Stimulated activated CD8-positive, alpha-beta memory T cell treated with anti-CD3 and anti-CD28 coated beads, Interleukin-4, amount 100 ng/mL, for 24 hours (primary cell): ENCODE data around the gene RGS19.

Experiments used
- DNase-seq: peaks from one replicate; pipeline ENCODE4 v3.0.0-alpha.2; 2020; ENCODE audit warnings: low read depth

Gene RGS19

GRCh38 chr20:64107736-64108457 lies 28.6 kb upstream of the RGS19 start:
- DNase-seq = no peak

GRCh38 chr20:64106981-64107735 lies 27.8 kb upstream of the RGS19 start, which contains the start of gene NPBWR2:
TSS of gene NPBWR2 (minus strand) at chr20:64107565. CDS start at chr20:64106831, 734 bp downstream.
- no peak for DNase-seq

DNA sequence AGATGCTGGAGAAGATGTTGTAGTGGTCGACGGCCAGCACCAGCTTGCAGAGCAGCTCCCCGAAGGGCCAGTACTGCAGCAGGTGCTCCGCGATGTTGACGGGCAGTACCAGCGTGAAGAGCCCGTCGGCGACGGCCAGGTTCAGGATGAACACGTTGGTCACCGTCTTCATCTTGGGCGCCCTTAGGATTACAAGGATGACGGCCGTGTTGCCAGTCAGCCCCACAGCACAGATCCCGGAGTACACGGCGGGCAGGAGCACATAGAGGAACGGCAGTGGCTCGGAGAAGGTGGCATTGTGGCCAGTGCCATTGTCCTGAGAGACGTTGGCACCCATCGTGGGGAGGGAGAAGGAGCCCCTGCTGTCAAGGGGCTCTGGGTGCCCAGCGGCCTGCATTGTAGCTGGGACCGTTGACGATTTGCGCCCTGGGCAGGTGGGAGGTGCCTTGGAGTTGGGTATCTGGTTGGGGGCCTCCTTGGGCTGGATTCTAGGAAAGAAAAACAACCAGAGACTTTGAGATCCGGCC lies 27.2 kb upstream of the RGS19 start:
- DNase-seq = no peak

- DNase-seq = no peak
These were observed 26.6 kb upstream of the RGS19 start for GRCh38 chr20:64105846-64106434.

GRCh38 chr20:64104667-64105451 lies 25.5 kb upstream of the RGS19 start:
- DNase-seq = no peak

DNA sequence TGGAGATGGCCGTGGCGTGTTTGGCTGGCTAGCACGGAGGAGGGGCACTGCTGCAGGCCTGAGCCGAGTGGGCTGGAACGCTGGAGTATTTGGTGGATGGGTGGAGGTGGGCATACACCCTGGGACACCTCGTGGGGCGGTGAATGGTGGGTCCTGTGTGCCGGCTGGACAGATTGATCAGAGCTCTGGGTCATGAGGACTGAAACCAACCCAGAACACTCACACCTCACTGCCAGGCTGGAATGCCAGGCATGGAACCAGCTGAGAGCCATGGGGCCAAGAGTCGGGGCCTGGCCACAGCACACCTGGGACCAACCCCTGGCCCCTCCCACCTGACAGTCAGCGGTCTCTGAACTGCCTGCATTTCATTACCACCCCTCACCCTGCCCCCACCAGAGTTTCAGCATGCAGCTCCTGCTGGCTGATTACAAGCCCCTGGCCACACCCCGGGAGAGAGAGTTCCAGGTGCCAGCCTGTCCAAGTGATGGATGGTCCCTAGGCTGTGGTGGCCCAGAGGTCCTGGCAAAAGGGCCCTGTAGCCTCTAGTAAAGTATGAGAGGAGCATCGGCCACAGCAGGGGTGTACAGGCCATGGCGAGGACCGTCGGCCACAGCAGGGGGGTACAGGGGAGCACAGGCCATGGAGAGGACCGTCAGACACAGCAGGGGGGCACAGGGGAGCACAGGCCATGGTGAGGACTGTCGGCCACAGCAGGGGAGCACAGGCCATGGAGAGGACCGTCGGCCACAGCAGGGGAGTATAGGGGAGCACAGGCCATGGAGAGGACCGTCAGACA lies 24.8 kb upstream of the RGS19 start:
- DNase-seq = no peak

- no peak for DNase-seq
These were observed 23.5 kb upstream of the RGS19 start for GRCh38 chr20:64102647-64103354.

- DNase-seq = peak; percentile 52
These were observed 22.7 kb upstream of the RGS19 start for GRCh38 chr20:64101731-64102621.

GRCh38 chr20:64100946-64101688 lies 21.8 kb upstream of the RGS19 start:
- DNase-seq = no peak

DNA sequence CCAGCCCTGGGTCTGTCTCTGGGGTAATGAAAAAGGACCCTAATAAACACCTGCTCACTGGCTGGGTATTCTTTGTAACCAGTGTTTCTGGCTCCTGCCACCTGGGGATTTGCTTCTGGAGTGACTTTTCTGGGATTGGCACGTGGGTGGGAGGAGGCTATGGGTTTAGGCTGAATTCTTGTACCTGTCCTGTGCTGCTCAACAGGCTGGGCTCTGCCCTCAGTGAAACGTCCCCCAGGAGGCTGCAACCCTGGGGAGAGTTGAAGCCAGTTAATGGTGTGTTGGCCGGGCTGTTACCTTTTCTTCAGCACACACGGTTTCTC lies 21.2 kb upstream of the RGS19 start:
- no peak for DNase-seq

DNA sequence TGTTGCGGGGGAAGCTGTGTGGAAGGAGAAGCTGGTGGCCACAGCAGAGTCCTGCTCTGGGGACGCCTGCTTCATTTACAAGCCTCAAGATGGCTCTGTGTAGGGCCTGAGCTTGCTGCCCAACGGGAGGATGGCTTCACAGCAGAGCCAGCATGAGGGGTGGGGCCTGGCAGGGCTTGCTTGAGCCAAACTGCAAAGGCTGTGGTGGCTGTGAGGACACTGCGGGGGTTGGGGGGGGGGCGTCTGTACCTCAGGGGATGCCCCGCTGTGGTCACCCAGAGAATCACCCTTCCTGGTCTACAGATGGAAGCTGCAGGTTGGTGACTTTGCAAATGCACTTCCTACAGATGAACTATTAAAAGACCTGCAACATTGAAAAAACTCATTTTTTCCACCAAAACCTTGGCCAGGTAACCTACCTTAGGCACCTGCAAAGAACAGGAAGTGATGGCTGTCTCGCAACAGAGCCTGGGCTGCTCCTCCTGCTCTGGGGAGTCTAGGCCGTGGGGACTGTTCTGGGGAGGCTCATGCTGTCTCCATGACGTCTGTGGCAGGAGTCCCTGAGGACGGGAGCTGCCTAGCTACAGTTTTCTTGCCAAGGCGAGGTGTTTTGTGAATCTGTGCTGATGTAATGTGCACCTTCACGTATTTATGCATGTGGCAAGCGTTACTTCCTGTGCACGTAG lies 20.7 kb upstream of the RGS19 start:
- no peak for DNase-seq

DNA sequence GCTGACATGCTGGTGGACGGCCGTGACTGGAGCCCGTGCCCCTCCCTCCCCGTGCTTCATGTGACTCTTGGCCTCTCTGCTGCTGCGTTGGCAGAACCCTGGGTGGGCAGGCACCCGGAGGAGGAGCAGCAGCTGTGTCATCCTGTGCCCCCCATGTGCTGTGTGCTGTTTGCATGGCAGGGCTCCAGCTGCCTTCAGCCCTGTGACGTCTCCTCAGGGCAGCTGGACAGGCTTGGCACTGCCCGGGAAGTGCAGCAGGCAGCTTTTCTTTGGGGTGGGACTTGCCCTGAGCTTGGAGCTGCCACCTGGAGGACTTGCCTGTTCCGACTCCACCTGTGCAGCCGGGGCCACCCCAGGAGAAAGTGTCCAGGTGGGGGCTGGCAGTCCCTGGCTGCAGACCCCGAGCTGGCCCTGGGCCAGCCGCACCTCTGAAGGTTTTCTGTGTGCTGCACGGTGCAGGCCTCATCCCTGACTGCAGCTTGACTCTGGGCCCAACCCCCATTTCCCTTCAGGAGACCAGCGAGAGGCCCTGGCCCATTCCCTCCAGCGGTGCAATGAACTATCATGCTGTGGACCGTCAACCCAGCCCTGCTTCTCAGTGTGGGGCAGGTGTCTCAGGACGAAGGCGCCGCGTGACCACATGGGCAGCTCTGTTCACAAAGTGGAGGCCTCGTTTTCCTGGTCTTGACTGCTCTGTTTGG lies 19.9 kb upstream of the RGS19 start:
- no peak for DNase-seq

- DNase-seq = no peak
These were observed 19.2 kb upstream of the RGS19 start for GRCh38 chr20:64098471-64099013.

DNA sequence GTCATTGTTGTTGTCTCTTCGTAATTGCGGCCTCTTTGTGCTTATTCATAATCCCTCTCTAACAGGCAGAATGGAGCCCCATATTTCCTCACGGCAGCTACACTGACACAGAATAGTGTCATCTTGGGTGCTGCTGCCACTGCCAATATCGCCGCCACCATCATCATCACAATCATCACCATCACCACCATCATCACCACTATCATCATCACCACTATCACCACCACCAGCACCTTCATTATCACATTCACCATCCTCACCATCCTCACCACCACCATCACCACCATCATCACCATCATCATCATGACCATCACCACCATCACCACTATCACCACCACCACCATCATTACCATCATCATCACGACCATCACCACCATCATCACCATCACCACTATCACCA lies 17.2 kb upstream of the RGS19 start:
- no peak for DNase-seq

- DNase-seq = no peak
These were observed 16.6 kb upstream of the RGS19 start for GRCh38 chr20:64095927-64096326.

GRCh38 chr20:64095455-64095854 lies 16.1 kb upstream of the RGS19 start:
- DNase-seq = no peak

- no peak for DNase-seq
These were observed 13.7 kb upstream of the RGS19 start for GRCh38 chr20:64093013-64093503.
